NCI-H146 (cell line): ENCODE results near the gene APOA5.

Source experiments
- DNase-seq: peaks from one replicate; lab custom pipeline; 2025; lab: John Stamatoyannopoulos, UW

Gene APOA5

DNA sequence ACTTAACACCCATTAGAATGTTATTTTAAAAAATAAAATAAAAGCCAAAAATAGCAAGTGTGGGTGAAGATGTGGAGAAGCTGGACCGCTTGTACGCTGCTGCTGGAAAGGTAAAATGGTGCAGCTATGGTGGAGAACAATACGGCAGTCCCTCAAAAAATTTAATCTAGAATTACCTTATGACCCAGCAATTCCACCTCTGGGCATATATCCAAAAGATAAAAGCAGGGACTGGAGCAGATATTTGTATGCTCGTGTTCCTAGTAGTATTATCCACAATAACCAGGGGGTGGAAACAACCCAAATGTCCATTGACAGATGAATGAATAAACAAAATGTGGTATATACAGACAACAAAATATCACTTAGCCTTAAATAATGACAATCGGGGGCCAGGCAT, 6.1 kb upstream of the APOA5 start:
- DNase-seq, result no peak

DNA sequence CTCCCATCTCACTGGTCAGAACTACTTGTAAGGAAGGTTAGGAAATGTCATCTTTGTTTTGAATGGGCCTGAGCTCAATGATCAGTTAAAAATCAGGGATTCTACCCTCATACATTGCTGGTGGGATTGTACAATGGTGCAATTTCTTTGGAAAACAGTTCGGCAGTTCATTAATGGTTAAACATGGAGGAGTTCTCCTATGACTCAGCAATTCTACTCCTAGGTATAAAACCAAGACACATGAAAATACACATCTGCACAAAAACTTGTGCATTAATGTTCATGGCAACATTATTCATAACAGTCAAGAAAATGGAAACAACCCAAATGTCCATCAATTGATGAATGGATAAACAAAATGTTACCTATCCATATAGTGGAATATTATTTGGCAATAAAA, 4.9 kb upstream of the APOA5 start:
- DNase-seq, result no peak

DNA sequence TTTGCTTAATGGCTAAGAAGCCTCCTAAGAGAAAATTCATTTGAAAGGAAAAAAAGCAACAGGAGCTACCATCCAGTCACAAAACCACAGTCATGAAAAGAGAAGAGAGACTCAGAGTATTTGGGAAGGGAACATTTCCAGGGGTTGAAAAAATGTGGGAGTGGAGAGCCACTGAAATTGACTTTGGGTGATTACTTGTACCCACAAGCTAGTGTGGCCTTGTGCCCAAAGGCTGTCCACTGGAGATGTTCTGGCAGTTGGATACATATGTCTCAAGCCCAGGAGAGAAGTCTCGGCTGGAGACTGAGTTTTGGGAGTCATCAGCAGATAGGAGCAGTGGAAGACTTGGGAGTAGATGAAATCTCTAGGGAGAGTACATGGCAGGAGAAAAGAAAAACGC, 3.2 kb upstream of the APOA5 start:
- DNase-seq, result no peak

DNA sequence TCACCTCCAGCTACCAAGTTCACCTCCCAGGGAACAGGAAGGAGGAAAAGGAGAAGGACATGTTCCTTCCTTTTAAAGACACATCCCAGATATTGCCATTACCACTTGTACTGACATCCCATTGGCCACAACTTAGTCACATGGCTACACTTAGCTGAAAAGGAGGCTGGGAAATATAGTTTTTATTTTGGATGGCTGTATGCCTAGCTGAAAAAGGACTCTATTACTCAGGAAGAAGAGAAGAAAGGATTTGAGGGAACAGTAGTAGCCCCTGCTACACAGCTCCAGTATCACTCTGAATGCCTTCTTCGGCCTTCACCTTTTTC, 2.1 kb upstream of the APOA5 start:
- no peak for DNase-seq

DNA sequence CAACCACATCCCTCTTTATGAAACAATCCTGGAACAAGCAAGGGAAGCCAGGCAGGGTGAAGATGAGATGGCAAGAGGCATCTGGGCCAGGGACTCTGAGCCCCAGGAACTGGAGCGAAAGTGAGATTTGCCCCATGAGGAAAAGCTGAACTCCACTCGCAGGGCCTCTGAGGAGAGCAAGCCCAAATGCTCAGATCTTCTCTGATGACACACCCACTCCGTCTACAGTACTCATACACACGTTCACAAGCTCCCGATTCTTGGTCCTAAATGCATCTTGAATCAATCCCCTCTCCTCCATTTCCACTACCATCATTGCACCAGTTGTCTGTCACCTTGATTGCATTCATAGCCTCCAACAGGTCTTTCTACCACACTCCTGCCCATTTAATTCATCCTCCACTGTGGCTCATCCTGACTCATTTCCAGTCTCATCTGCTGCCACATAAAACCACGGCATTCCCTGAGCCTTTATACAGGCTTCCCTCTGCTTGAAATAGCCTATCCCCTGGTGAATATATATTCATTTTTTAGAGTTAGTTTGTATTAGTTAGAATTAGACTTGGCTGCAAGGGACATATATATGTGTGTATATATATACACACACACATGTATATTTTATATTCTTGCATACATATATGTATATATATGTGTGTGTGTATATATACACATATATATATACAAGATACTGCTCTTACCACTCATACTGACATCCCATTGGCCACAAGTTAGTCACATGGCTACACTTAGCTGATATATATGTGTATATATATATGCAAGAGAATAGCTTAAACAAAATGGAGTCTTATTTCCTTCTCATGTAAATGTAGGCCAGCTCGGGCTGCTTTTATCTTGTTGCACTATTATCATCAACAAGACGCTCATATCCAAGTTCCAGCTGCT, 1.4 kb upstream of the APOA5 start:
- no peak for DNase-seq

DNA sequence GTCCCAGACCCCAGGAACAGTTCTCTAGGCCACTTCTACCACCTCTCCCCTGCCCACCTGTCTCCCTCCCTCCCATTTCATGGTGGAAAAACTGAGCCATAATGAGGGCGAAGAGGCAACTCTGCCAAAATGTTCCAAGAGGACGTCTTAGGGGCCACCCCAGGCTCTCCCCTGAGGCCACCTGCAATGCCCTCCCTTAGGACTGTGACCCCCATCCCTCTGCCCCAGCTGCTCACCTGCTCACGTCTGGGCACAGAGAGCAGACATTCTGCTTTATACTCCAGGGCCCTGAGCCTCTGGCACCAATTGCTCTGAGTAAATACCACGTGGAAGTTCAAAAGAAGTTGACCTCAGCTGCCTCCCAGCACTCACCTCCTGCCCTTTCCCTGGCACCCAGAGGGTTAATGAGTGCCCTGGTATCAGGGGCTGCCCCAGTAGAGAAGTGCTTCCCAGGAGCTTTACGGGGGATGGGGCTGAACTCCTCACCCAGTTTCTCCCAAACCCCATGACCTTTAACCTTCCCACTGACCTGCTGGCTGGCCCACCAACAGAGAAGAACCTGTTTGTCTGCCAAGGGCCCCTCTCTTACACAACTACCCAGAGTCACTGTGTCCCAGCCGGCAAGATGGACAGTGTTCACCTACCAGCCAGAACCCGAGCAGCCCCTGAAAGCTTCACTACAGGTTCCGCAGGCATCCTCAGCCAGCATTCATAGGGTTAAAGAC, 627 bp upstream of the APOA5 start:
- DNase-seq, result no peak

DNA sequence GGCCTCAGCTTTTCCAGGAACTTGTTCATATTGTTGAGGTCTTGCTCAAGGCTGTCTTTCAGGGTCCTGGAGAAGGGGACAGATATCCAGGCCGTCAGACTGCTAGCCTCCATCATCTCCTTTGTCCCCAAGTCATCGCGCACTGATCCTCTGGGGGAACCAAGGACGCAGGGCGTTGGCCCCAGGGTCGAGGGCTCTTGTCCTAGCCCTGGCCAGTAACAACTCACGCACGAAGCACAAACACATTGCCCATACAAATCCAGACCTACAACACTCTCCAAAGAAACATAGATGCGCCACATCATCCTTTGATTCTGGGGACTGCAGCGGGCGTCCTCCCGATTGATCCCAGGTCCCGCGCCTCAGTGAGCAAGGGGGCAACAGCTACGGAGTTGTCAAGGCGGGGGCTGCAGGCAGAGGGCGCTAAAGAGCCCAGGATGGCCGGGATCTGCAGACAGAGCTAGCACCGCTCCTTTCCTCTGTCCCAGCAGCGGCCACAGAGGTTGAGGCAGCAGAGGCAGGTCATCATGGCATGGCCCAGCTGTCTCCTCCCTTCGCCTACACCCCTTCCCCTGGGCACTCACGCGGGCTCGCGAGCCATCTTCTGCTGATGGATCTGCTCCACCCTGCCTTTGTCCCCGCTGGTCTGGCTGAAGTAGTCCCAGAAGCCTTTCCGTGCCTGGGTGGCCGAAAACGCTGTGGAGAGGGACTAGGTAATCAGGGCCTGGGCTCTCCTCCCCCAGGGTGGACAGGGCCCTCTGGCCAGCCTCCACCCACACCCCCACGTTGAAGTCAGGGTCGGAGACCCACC, 472 bp downstream of the APOA5 start:
- DNase-seq, result peak; percentile 77

DNA sequence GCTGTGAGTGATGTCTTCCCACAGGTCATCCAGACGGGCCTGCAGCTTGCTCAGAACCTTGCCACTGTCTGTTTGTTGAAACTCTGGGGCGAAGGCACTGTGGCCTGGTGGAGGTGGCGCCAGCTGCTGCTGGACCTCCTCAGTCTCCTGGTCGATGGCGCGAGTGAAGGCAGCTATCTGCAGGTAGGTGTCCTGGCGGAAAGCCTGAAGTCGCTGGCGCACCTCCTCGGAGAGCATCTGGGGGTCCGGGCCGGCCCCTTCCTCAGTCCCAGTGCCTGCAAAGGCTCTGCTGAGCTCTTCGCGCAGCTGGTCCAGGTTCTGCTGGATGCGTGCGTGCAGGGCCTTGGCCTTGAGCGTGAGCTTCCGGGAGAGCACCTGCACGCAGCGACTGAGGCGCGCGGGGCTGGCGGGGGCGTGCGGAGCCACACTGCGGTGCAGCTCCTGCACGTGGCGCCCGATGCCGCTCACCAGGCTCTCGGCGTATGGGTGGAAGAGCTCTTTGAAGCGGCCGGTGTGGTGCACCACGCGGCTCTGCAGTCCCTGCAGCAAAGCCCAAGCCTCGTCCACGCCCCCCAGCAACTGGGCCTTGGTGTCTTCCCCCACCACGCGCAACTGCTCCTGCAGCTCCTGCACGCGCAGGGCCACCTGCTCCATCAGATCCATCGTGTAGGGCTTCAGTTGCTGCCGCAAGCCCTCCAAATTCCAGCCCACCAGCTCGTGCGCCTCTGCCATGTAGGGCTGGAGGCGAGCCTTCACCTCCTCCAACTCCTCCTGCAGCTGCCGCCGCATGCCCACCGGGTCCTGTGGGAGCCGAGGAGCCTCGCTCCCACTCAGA, 1.3 kb downstream of the APOA5 start:
- DNase-seq, result no peak

DNA sequence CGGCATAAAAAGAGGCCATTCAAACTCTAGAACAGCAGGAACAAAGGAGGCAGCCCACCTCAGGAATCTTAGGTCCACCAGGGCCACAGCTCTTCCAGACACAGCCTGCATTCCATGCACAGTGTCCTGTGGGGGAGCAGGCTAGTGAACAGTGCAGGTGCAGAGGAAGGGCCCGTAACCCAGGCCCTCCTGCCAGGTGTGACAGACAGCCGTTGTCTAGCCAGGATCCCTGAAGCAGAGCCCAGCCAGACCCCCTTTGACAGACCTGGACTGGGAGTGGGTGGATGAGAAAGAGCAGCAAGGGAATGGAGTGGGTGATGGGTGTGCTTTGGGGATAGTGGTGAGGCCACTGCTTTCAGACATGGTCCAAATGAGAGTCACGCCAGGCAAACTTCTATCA, 2.7 kb downstream of the APOA5 start:
- DNase-seq, result no peak

DNA sequence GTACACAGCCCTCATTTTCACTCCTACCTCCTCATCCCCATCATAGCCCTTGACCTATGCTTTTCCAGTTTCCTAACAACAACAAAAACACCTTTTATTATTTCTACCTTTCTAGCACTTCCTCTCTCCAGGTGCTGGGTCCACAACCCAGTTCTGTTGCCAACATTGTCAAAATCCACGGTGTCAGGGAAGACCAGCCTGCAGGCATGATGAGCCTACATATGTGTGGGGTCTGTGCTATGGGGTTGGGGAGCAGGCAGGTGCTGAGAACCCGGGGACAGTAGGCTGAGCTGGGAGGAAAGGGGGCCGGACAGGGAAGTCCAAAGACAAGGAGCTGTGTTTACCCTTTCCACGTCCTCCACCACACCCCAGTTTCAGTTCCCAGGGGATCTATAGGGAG, 3.1 kb downstream of the APOA5 start:
- no peak for DNase-seq

DNA sequence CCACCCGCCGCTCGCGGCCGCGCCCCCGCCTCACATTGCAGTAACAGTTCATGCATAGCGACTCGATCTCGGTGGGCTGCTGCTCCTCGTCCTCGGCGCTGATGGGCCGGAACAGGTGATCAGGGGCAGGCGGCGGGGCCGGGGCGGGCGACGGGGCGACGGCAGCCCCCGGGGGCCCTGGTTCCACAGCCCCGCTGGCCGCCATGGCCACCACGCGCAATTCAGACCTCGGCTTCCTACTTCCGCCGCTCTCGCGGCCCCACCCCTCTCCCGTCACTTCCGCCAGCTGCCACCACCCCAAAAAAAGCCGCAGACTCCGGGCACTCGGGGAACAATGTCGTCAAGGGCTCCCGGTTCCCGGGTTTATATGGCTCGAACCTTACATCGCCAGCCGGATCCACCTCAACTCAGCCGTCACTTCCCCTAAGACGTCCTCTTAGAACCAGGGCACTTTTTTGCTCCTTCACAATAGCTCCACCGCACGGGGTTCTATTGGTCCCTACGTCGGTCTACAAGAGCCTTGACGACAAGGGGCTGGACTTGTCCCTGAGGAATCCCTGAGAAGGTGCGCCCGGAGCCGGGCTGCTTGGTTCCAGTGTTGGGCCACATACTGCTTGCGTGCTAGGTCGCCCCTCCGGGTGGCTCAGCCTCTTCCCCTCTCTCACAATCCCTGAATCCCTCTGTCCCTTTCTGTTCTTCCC, 3.7 kb downstream of the APOA5 start, which contains the start of gene ZPR1:
Gene ZPR1 (minus strand): TSS at position 238 of the 701 bp plus-strand sequence. CDS start 33 bp downstream, at position 205.
- DNase-seq, result peak; percentile 72

DNA sequence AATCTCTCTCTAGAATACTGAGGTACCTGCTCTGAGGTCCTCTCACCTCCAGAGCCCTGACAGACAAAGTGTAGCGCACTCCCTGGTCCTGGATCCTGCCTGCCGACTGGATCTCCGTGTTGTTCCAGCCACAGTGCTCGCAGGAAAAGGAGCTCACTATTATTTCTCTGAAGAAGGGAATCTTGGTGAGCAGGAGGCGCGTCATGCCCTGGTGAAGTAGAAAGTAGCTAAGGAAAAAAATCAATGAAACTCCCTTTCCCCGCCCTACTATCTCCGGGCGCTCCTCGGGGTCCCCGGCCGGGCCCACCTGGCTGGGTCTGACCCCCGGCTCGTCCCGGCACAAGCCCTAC, 4.3 kb downstream of the APOA5 start:
- no peak for DNase-seq

DNA sequence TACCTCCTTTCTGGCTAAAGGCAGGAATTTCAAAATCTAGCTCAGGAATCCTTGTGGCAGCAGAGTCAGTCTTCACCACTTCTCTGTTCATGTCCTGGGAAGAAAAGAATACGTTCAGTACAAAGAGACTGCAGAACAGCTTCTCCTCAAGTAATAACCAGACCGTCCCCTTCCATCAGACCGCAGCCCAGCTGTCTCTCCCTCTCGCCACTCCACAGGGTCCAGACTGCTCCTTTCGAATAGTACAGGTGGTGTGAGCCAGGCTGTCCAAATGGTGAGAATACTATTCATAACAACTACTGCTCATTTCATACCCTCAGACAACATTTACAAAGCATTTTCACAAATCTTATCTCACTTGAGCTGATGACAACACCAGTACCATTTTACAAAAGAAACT, 4.7 kb downstream of the APOA5 start:
- no peak for DNase-seq

DNA sequence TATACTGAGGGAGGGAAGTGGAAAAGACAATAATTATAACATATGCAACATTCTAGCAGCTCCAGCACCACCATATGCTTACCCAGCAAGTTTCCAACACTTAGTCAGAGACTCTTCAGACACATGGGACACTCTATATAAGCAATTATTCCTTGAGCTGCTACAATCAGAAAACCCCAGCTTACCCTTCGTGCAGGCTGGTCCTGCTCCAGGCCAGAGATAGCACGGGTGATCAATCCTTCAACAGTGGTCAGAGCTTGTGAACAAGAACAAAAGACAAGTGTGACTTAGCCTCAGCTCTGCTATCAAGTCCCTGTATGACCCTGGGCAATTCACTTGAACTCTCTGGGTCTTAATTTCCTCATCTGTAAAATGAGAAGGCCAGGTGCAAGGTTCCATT, 5.4 kb downstream of the APOA5 start:
- DNase-seq, result no peak

DNA sequence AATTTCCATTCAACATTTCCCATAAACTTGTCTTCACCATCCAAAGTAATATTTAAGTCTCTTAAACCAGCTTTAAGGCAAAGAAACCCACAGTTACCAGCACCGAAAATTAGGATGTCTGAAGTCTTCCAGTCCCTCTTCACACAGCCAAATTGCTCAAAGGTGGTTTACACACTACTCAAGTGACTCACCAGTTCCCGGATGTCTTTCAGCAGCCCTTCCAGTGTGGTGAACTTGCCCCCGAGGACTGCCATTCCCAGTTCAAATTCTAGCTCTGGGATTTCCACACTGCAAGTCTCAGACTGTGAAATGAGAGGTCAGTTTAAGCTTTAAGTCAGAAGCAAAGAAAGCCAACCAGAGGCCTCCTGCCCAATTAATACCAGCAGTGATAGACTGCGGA, 9.0 kb downstream of the APOA5 start:
- DNase-seq, result no peak

DNA sequence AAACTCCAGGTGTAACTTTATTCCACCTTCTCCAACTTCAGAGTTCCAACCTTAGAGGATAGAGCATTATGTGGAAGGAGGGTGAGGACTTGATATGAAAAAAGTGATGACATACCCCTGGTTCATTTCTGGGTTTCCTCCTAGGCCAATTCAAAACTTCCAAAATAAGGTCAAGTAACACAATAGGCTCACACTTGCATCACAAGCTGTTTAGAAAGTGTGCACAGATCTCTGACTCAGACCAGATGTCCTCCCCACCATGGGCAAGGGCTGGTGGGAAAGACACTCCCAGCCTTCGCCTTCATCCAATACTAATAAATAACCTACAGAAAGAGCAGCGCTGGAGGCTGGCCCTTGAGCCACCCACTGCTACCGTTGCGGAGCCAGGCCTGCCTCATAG, 13.1 kb downstream of the APOA5 start:
- DNase-seq, result no peak

DNA sequence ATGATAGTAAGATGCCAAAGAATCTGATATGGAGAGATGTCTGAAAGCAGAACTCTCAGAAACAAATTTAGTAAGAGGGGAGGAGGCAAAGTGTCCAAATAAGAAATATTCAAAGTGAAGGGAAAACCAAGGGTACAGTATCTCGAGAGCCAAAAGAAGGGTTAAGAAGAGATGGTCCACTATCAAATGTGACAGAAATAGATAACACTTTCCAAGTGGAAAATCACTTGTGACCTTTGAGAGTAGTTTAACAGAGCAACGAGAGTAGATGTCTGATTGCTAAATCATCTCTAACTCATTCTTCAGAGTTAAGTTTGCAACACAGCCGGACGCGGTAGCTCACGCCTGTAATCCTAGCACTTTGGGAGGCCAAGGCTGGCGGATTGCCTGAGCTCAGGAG, 14.6 kb downstream of the APOA5 start:
- no peak for DNase-seq

DNA sequence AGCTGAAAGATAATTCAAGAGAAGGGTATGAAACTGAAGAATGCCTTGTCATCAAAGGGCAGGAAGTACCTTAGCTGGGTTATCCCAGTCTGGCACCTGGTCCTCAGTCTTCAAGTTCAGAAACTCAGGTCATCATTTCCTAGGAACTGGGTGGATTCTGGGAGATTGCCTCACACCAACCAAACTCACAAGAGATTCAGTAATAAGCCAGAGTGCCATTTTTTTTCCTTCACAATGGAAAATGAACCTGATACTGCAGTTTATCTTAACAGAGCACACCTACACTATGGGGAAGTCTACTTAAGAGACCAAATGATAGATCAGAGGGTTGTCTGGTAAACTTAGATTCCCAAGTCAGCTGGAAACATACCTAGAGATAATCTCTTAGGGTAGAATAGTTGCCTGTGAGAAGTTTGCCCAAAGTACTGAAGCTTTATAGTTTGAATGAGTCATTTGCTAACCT, 15.1 kb downstream of the APOA5 start:
- no peak for DNase-seq

DNA sequence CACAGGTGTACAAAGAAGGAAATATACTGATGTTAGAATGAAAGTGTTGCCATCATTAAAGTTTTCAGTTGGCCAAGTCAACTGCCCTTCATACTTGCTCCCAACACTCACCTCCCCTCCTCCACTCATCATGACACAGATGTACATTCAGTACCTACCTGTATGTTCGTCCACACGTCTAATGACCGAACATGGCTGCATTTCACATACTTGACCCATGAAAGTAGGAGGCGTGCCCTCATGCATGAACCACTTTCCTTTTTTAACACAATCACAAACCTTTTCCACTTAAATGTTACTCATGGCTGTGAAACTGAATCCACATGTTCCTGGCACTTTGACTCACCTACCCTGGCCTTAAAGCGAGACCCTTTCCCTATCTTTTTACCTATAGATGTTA, 15.7 kb downstream of the APOA5 start:
- DNase-seq, result no peak

DNA sequence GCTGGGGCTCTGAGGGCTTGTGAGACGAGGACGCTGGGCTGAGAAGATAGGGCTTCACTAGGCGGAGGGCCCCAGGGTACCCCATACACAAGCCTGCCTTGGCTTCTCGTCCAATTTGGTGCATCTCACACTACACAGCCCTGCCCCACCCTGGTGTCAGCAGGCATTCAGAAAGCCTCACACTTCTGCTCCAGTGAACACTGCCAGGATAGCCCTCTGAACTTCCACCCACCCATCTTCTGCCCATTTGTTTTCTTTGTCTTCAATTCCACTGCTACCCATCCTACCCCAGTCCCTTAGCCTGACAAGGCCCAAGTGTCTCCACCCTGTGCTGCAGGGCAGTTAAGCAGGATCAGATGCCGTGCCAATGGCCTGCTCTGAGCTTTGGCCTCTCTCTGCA, 17.0 kb downstream of the APOA5 start:
- no peak for DNase-seq
